Type B pancreatic cell (in vitro differentiated cells): ENCODE data around the gene MTF2. TPM values are rescaled to one million over a fixed set of nuclear protein-coding genes. Genes with fewer than 3 reads are reported as not detected.

Experiments used
- DNase-seq: peaks from one replicate; pipeline ENCODE4 v3.0.0; 2021; ENCODE audit warnings: mixed read lengths; ENCODE audit not compliant: unreplicated experiment; ENCODE audit errors: extremely low spot score
- H3K27ac Mint-ChIP-seq: 2 replicates; pipeline ENCODE4 v1.8.0; 2021; ENCODE audit warnings: mild to moderate bottlenecking, mixed read lengths
- H3K27me3 Mint-ChIP-seq: 2 replicates; pipeline ENCODE4 v1.8.0; 2021; ENCODE audit warnings: mixed read lengths
- H3K36me3 Mint-ChIP-seq: 2 replicates; pipeline ENCODE4 v1.8.0; 2021; ENCODE audit warnings: mixed read lengths
- H3K4me1 Mint-ChIP-seq: one replicate; pipeline ENCODE4 v1.8.0; 2021; ENCODE audit warnings: mixed read lengths; ENCODE audit not compliant: unreplicated experiment
- H3K4me3 Mint-ChIP-seq: 2 replicates; pipeline ENCODE4 v1.8.0; 2021; ENCODE audit warnings: mild to moderate bottlenecking, mixed read lengths
- H3K9me3 Mint-ChIP-seq: 2 replicates; pipeline ENCODE4 v1.8.0; 2021; ENCODE audit warnings: mixed read lengths
- CTCF ChIP-seq: fragments of 200-600 bp; sonication (generic); conservative IDR thresholded peaks from 2 replicates; pipeline ENCODE4 v1.5.0; 2021; ENCODE audit warnings: antibody characterized with exemption, mild to moderate bottlenecking
- total RNA-seq: library from RNA; stranded (reverse); gene quantifications from 2 replicates; pipeline ENCODE4 v1.2.1, GENCODE V29; 2021; ENCODE audit warnings: low replicate concordance

The MTF2 gene
- total RNA-seq, 1 donor from 2014 or later, result 67.8 TPM

- Mint-ChIP-seq H3K4me1 (peaks cover 3% of the 10 kb centered on the region), H3K36me3 (peaks cover 36% of the 10 kb centered on the region), H3K9me3 (no peaks in the 10 kb centered on the region), H3K27me3 (no peaks in the 10 kb centered on the region), H3K4me3 (no peak overlapping the region), H3K27ac (no peak overlapping the region)
- TF ChIP-seq CTCF, result no peak
- no peak for DNase-seq
Observed at GRCh38 chr1:93111561-93111960, 32.5 kb downstream of the MTF2 start.

- Mint-ChIP-seq H3K36me3 (peaks cover 23% of the 10 kb centered on the region), H3K27ac (no peak overlapping the region), H3K9me3 (no peaks in the 10 kb centered on the region), H3K4me3 (no peak overlapping the region), H3K4me1 (peaks cover 3% of the 10 kb centered on the region), H3K27me3 (no peaks in the 10 kb centered on the region)
- no peak for DNase-seq
- no peak for TF ChIP-seq CTCF
Observed at GRCh38 chr1:93113127-93113526, 34.0 kb downstream of the MTF2 start.

GRCh38 chr1:93114391-93114790 lies 35.3 kb downstream of the MTF2 start:
- no peak for TF ChIP-seq CTCF
- Mint-ChIP-seq H3K27me3 (no peaks in the 10 kb centered on the region), H3K27ac (no peak overlapping the region), H3K36me3 (peaks cover 19% of the 10 kb centered on the region), H3K9me3 (no peaks in the 10 kb centered on the region), H3K4me1 (peaks cover 3% of the 10 kb centered on the region), H3K4me3 (no peak overlapping the region)
- no peak for DNase-seq

- no peak overlapping the region for H3K4me3 Mint-ChIP-seq
- peaks cover 23% of the 10 kb centered on the region for H3K36me3 Mint-ChIP-seq
- H3K4me1 Mint-ChIP-seq, result no peaks in the 10 kb centered on the region
- no peak for DNase-seq
- H3K27ac Mint-ChIP-seq, result no peak overlapping the region
- TF ChIP-seq CTCF, result no peak
- H3K27me3 Mint-ChIP-seq, result no peaks in the 10 kb centered on the region
- no peaks in the 10 kb centered on the region for H3K9me3 Mint-ChIP-seq
Observed at GRCh38 chr1:93120614-93121013, 41.5 kb downstream of the MTF2 start.

GRCh38 chr1:93123201-93123783 lies 44.2 kb downstream of the MTF2 start:
- H3K36me3 Mint-ChIP-seq, result peaks cover 16% of the 10 kb centered on the region
- no peak for TF ChIP-seq CTCF
- H3K9me3 Mint-ChIP-seq, result no peaks in the 10 kb centered on the region
- H3K27me3 Mint-ChIP-seq, result no peaks in the 10 kb centered on the region
- no peak overlapping the region for H3K4me3 Mint-ChIP-seq
- H3K4me1 Mint-ChIP-seq, result no peaks in the 10 kb centered on the region
- DNase-seq, result no peak
- no peak overlapping the region for H3K27ac Mint-ChIP-seq
